Liver (tissue), 9 donors: ENCODE measurements around the gene CLCN2. TPM values are rescaled to one million over a fixed set of nuclear protein-coding genes. Genes with fewer than 3 reads are reported as not detected.
A peak's percentile ranks its signal among the peaks of the same experiment; 100 is the strongest.

ENCODE experiments used
- DNase-seq: peaks from one replicate; pipeline ENCODE4 v3.0.0-alpha.2; 2017; ENCODE audit warnings: low spot score
- H3K27ac ChIP-seq, 2 donors: one replicate each; pipeline ENCODE4 v1.7.0; 2013; ENCODE audit warnings: inconsistent platforms in 2 of 2, low read length in 2 of 2, control low read depth in 1 of 2, low read depth in 1 of 2, mild to moderate bottlenecking in 1 of 2
- H3K27me3 ChIP-seq, 4 donors: one replicate each; pipeline versions ENCODE4 v1.6.1 to v1.7.0; 2013; ENCODE audit warnings: low read length in 3 of 4, inconsistent platforms in 1 of 4, mild to moderate bottlenecking in 1 of 4, moderate library complexity in 1 of 4; ENCODE audit not compliant: control insufficient read depth in 4 of 4, insufficient read depth in 4 of 4
- H3K36me3 ChIP-seq, 4 donors: one replicate each; pipeline versions ENCODE4 v1.6.1 to v1.7.0; 2013; ENCODE audit warnings: low read length in 3 of 4, mild to moderate bottlenecking in 3 of 4, low read depth in 1 of 4, moderate library complexity in 1 of 4; ENCODE audit not compliant: control insufficient read depth in 4 of 4, insufficient read depth in 3 of 4
- H3K4me1 ChIP-seq, 4 donors: one replicate each; pipeline versions ENCODE4 v1.6.1 to v1.7.0; 2013; ENCODE audit warnings: low read length in 3 of 4, mild to moderate bottlenecking in 3 of 4, moderate library complexity in 1 of 4; ENCODE audit not compliant: control insufficient read depth in 4 of 4, insufficient read depth in 4 of 4
- H3K4me3 ChIP-seq, 3 donors: one replicate each; pipeline versions ENCODE4 v1.6.1 to v1.7.0; 2013; ENCODE audit warnings: low read length in 3 of 3, control low read depth in 1 of 3, low read depth in 1 of 3, mild to moderate bottlenecking in 1 of 3
- H3K9ac ChIP-seq, 2 donors: one replicate each; pipeline ENCODE4 v1.7.0; 2013; ENCODE audit warnings: low read length in 2 of 2, mild to moderate bottlenecking in 2 of 2, moderate library complexity in 2 of 2, control low read depth in 1 of 2, low read depth in 1 of 2
- H3K9me3 ChIP-seq, 4 donors: one replicate each; pipeline versions ENCODE4 v1.6.1 to v1.7.0; 2013; ENCODE audit warnings: low read length in 3 of 4; ENCODE audit not compliant: control insufficient read depth in 4 of 4
- EGR1 ChIP-seq, 2 donors: IDR thresholded peaks; 2 replicates each; pipeline ENCODE4 v1.6.1; 2016 to 2018; ENCODE audit warnings: antibody characterized with exemption in 2 of 2, low read depth in 2 of 2
- FOXA1 ChIP-seq: IDR thresholded peaks from 2 replicates; pipeline ENCODE4 v1.6.1; 2016; ENCODE audit warnings: antibody characterized with exemption
- FOXA2 ChIP-seq: IDR thresholded peaks from 2 replicates; pipeline ENCODE4 v1.6.1; 2016; ENCODE audit warnings: antibody characterized with exemption
- GABPA ChIP-seq, 2 donors: IDR thresholded peaks in 1 of 2; conservative IDR thresholded peaks in 1 of 2; 2 replicates each; pipeline ENCODE4 v1.6.1; 2016; ENCODE audit warnings: antibody characterized with exemption in 2 of 2, mild to moderate bottlenecking in 1 of 2, moderate library complexity in 1 of 2
- HNF4A ChIP-seq, 2 donors: conservative IDR thresholded peaks; 2 replicates each; pipeline ENCODE4 v1.6.1; 2016; ENCODE audit warnings: antibody characterized with exemption in 2 of 2, mild to moderate bottlenecking in 2 of 2
- HNF4G ChIP-seq: IDR thresholded peaks from 2 replicates; pipeline ENCODE4 v1.6.1; 2016; ENCODE audit warnings: antibody characterized with exemption
- JUND ChIP-seq, 2 donors: IDR thresholded peaks; 2 replicates each; pipeline ENCODE4 v1.6.1; 2016; ENCODE audit warnings: antibody characterized with exemption in 2 of 2
- NR2F2 ChIP-seq: IDR thresholded peaks from 2 replicates; pipeline ENCODE4 v1.6.1; 2016; ENCODE audit warnings: antibody characterized with exemption
- RXRA ChIP-seq, 2 donors: IDR thresholded peaks; 2 replicates each; pipeline ENCODE4 v1.6.1; 2017 to 2018; ENCODE audit warnings: antibody characterized with exemption in 2 of 2, mild to moderate bottlenecking in 1 of 2
- SP1 ChIP-seq: IDR thresholded peaks from 2 replicates; pipeline ENCODE4 v1.6.1; 2018; ENCODE audit warnings: antibody characterized with exemption, mild to moderate bottlenecking
- TAF1 ChIP-seq: conservative IDR thresholded peaks from 2 replicates; pipeline ENCODE4 v1.6.1; 2016; ENCODE audit warnings: antibody characterized with exemption, mild to moderate bottlenecking
- YY1 ChIP-seq: IDR thresholded peaks from 2 replicates; pipeline ENCODE4 v1.6.1; 2016; ENCODE audit warnings: antibody characterized with exemption, mild to moderate bottlenecking
- WGBS: extraction: QIAGEN DNeasy Blood & Tissue Kit; methylation state at CpG from one replicate; pipeline ENCODE4 v1.1.7; 2013; 5-methylcytosine and 5-hydroxymethylcytosine counted together
- polyA plus RNA-seq, 2 donors: library from polyadenylated mRNA; stranded (reverse) in 1 of 2; unstranded in 1 of 2; fragments of 200-250 nt in 1 of 2; fragments of >200 nt in 1 of 2; fragmentation: Nextera tagmentation in 1 of 2; extraction: Ambion mirVana in 1 of 2; gene quantifications; one replicate each; pipeline versions ENCODE4 v1.2.1 to v1.2.3, GENCODE V29; 2013 to 2015
- total RNA-seq, 2 donors: library from RNA; depleted of rRNA; stranded (reverse); fragments of >200 nt; gene quantifications; one replicate each; pipeline ENCODE4 v1.2.3, GENCODE V29; 2014
- TF ChIP-seq, protein P1 (sequence below): IDR thresholded peaks from 2 replicates; pipeline ENCODE4 v1.6.1; 2016; ENCODE audit warnings: antibody characterized with exemption, mild to moderate bottlenecking
- TF ChIP-seq, protein P2 (sequence below): IDR thresholded peaks from 2 replicates; pipeline ENCODE4 v1.6.1; 2016; ENCODE audit warnings: antibody characterized with exemption
- TF ChIP-seq, protein P3 (sequence below): IDR thresholded peaks from 2 replicates; pipeline ENCODE4 v1.6.1; 2016; ENCODE audit warnings: antibody characterized with exemption
- TF ChIP-seq, protein P4 (sequence below): IDR thresholded peaks from 2 replicates; pipeline ENCODE4 v1.6.1; 2016; ENCODE audit warnings: antibody characterized with exemption
- TF ChIP-seq, protein P5 (sequence below): fragments of 150-350 bp; IDR thresholded peaks from 2 replicates; pipeline ENCODE4 v1.5.1; 2017; ENCODE audit warnings: improper control_type of control experiment, low read depth, low read length; ENCODE audit not compliant: missing input control
- donor health status: healthy.
- donor health status: healthy.
- donor health status: healthy.
- donor health status: healthy.
- donor health status: healthy.

CLCN2 gene
- total and polyA plus RNA-seq, 4 donors = 1.1 to 3.9 (median 2.6) TPM

DNA sequence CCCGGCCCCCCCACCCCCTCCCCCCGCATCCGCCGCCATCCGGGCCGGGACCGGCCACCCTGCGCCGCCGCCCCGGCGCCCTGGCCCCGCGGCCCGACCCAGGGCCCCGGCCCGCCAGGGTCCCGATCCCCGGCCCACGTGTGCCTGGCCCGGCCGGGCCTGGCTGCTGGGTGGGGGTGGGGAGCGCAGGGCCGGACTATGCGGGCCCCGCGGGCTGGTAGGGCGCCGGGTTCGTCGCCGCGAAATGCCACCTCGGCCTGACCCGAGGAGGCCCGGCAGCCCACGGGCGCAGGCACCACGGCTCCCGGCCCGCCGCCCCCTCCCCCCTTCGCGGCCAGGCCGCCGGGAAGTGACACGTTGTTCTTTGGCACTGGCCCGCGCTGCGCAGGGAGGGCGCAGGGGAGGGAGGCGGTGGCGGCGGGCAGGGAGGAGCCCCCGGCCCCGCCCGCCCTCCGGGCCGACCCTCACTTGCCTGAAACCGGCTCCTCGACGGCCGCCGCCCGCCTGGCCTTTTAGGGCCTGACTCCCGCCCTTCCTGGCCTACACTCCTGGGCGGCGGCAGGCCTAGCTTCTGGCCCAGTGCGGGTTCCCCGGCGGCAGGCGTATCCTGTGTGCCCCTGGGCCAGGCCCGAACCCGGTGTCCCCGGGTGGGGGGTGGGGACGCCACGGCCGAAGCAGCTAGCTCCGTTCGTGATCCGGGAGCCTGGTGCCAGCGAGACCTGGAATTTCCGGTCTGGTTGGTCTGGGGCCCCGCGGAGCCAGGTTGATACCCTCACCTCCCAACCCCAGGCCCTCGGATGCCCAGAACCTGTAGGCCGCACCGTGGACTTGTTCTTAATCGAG is 46.5 kb downstream of the CLCN2 start:
- Histone ChIP-seq H3K9ac (peak overlapping the region; percentile 84 to 92), H3K4me3 (peak overlapping the region; percentile 88 to 98 (median 96)), H3K4me1 (peaks cover 7 to 47% (median 43%) of the 10 kb centered on the region in 4 donors), H3K36me3 (peaks cover 3 to 18% (median 7%) of the 10 kb centered on the region in 4 donors), H3K9me3 (no peaks in the 10 kb centered on the region), H3K27me3 (no peaks in the 10 kb centered on the region), H3K27ac (peak overlapping the region; percentile 88 to 92)
- DNase-seq = peak; percentile 75
- TF ChIP-seq YY1 = no peak
- TF ChIP-seq, protein P1, sequence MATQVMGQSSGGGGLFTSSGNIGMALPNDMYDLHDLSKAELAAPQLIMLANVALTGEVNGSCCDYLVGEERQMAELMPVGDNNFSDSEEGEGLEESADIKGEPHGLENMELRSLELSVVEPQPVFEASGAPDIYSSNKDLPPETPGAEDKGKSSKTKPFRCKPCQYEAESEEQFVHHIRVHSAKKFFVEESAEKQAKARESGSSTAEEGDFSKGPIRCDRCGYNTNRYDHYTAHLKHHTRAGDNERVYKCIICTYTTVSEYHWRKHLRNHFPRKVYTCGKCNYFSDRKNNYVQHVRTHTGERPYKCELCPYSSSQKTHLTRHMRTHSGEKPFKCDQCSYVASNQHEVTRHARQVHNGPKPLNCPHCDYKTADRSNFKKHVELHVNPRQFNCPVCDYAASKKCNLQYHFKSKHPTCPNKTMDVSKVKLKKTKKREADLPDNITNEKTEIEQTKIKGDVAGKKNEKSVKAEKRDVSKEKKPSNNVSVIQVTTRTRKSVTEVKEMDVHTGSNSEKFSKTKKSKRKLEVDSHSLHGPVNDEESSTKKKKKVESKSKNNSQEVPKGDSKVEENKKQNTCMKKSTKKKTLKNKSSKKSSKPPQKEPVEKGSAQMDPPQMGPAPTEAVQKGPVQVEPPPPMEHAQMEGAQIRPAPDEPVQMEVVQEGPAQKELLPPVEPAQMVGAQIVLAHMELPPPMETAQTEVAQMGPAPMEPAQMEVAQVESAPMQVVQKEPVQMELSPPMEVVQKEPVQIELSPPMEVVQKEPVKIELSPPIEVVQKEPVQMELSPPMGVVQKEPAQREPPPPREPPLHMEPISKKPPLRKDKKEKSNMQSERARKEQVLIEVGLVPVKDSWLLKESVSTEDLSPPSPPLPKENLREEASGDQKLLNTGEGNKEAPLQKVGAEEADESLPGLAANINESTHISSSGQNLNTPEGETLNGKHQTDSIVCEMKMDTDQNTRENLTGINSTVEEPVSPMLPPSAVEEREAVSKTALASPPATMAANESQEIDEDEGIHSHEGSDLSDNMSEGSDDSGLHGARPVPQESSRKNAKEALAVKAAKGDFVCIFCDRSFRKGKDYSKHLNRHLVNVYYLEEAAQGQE = peak; percentile 19
- TF ChIP-seq JUND (IDR thresholded peaks at IDR 0.05) = no peak
- TF ChIP-seq, protein P2, sequence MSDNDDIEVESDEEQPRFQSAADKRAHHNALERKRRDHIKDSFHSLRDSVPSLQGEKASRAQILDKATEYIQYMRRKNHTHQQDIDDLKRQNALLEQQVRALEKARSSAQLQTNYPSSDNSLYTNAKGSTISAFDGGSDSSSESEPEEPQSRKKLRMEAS = no peak
- no peak for TF ChIP-seq HNF4A (conservative IDR thresholded peaks at IDR 0.05)
- TF ChIP-seq, protein P3, sequence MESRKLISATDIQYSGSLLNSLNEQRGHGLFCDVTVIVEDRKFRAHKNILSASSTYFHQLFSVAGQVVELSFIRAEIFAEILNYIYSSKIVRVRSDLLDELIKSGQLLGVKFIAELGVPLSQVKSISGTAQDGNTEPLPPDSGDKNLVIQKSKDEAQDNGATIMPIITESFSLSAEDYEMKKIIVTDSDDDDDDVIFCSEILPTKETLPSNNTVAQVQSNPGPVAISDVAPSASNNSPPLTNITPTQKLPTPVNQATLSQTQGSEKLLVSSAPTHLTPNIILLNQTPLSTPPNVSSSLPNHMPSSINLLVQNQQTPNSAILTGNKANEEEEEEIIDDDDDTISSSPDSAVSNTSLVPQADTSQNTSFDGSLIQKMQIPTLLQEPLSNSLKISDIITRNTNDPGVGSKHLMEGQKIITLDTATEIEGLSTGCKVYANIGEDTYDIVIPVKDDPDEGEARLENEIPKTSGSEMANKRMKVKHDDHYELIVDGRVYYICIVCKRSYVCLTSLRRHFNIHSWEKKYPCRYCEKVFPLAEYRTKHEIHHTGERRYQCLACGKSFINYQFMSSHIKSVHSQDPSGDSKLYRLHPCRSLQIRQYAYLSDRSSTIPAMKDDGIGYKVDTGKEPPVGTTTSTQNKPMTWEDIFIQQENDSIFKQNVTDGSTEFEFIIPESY = no peak
- no peak for TF ChIP-seq GABPA (IDR thresholded peaks at IDR 0.05 in 1 of 2, conservative IDR thresholded peaks at IDR 0.05 in 1 of 2)
- TF ChIP-seq NR2F2 = no peak
- TF ChIP-seq FOXA2 = no peak
- no peak for TF ChIP-seq EGR1 (IDR thresholded peaks at IDR 0.05; ENCODE audit: low read depth in 2 of 2)
- TF ChIP-seq, protein P4, sequence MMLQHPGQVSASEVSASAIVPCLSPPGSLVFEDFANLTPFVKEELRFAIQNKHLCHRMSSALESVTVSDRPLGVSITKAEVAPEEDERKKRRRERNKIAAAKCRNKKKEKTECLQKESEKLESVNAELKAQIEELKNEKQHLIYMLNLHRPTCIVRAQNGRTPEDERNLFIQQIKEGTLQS = no peak
- no peak for TF ChIP-seq TAF1
- TF ChIP-seq FOXA1 = no peak
- TF ChIP-seq HNF4G = no peak
- peak; percentile 4 for TF ChIP-seq SP1
- TF ChIP-seq RXRA (IDR thresholded peaks at IDR 0.05) = no peak
- TF ChIP-seq, protein P5, sequence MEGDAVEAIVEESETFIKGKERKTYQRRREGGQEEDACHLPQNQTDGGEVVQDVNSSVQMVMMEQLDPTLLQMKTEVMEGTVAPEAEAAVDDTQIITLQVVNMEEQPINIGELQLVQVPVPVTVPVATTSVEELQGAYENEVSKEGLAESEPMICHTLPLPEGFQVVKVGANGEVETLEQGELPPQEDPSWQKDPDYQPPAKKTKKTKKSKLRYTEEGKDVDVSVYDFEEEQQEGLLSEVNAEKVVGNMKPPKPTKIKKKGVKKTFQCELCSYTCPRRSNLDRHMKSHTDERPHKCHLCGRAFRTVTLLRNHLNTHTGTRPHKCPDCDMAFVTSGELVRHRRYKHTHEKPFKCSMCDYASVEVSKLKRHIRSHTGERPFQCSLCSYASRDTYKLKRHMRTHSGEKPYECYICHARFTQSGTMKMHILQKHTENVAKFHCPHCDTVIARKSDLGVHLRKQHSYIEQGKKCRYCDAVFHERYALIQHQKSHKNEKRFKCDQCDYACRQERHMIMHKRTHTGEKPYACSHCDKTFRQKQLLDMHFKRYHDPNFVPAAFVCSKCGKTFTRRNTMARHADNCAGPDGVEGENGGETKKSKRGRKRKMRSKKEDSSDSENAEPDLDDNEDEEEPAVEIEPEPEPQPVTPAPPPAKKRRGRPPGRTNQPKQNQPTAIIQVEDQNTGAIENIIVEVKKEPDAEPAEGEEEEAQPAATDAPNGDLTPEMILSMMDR = no peak
- WGBS = under 1% methylated on average over 89 of the region's 89 CpGs
